Vagina (tissue), 2 donors: Measurements from ENCODE around the gene OR2H1.

Source experiments
- POLR2A ChIP-seq, 2 donors: fragments of 450-650 bp; IDR thresholded peaks; one replicate each; pipeline ENCODE4 v1.6.1; 2017; ENCODE audit warnings: antibody characterized with exemption in 2 of 2, mild to moderate bottlenecking in 2 of 2, moderate library complexity in 2 of 2
- POLR2AphosphoS5 ChIP-seq, 2 donors: sonication (generic); formaldehyde crosslinking; IDR thresholded peaks; one replicate each; pipeline ENCODE4 v1.9.0; 2017; ENCODE audit warnings: antibody characterized with exemption in 2 of 2, mild to moderate bottlenecking in 2 of 2, low read depth in 1 of 2; ENCODE audit not compliant: insufficient read depth in 1 of 2
- TF ChIP-seq, protein P1 (sequence below), 3 experiments: fragments of 450-650 bp in 2 of 3; fragments of 200-600 bp in 1 of 3; sonication (generic) in 1 of 3; IDR thresholded peaks; one replicate each; pipeline ENCODE4 v1.5.1; 2017 to 2019; ENCODE audit warnings: antibody characterized with exemption in 3 of 3, mild to moderate bottlenecking in 2 of 3, moderate library complexity in 2 of 3

GRCh38 chr6:29419516-29419915, 37.4 kb upstream of the OR2H1 start:
- TF ChIP-seq, protein P1, sequence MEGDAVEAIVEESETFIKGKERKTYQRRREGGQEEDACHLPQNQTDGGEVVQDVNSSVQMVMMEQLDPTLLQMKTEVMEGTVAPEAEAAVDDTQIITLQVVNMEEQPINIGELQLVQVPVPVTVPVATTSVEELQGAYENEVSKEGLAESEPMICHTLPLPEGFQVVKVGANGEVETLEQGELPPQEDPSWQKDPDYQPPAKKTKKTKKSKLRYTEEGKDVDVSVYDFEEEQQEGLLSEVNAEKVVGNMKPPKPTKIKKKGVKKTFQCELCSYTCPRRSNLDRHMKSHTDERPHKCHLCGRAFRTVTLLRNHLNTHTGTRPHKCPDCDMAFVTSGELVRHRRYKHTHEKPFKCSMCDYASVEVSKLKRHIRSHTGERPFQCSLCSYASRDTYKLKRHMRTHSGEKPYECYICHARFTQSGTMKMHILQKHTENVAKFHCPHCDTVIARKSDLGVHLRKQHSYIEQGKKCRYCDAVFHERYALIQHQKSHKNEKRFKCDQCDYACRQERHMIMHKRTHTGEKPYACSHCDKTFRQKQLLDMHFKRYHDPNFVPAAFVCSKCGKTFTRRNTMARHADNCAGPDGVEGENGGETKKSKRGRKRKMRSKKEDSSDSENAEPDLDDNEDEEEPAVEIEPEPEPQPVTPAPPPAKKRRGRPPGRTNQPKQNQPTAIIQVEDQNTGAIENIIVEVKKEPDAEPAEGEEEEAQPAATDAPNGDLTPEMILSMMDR (IDR thresholded peaks at IDR 0.05): no peak
- no peak for TF ChIP-seq POLR2A (IDR thresholded peaks at IDR 0.05)
- TF ChIP-seq POLR2AphosphoS5 (IDR thresholded peaks at IDR 0.05; ENCODE audit: insufficient read depth in 1 of 2, low read depth in 1 of 2): no peak
